Hepatocyte (in vitro differentiated cells): ENCODE data around the gene UBTD2. TPM values are rescaled to one million over a fixed set of nuclear protein-coding genes. Genes with fewer than 3 reads are reported as not detected.
"Not testable (repeated sequence)": the region's sequence is repeated elsewhere in the genome, so short reads cannot be mapped to it uniquely, and the experiment has no call there.

Experiments used
- DNase-seq: peaks from one replicate; pipeline ENCODE4 v3.0.0-alpha.2; 2016; ENCODE audit warnings: low spot score
- H2AFZ ChIP-seq: fragments of 200-600 bp; sonication (generic); 2 replicates; pipeline ENCODE4 v1.6.0; 2016; ENCODE audit warnings: antibody characterized with exemption, mild to moderate bottlenecking
- H3K27ac ChIP-seq: fragments of 200-600 bp; sonication (generic); 2 replicates; pipeline ENCODE4 v1.5.1; 2016; ENCODE audit warnings: mild to moderate bottlenecking
- H3K27me3 ChIP-seq: fragments of 200-600 bp; sonication (generic); 2 replicates; pipeline ENCODE4 v1.6.1; 2016
- H3K36me3 ChIP-seq: fragments of 200-600 bp; sonication (generic); replicated peaks from 2 replicates; pipeline ENCODE4 v1.5.1; 2016; ENCODE audit warnings: low read depth; ENCODE audit not compliant: insufficient read depth
- H3K4me1 ChIP-seq: fragments of 200-600 bp; sonication (generic); 2 replicates; pipeline ENCODE4 v1.5.1; 2016; ENCODE audit warnings: mild to moderate bottlenecking, moderate library complexity; ENCODE audit not compliant: insufficient read depth
- H3K4me2 ChIP-seq: fragments of 200-600 bp; sonication (generic); 2 replicates; pipeline ENCODE4 v1.6.0; 2016
- H3K4me3 ChIP-seq: fragments of 200-600 bp; sonication (generic); 2 replicates; pipeline ENCODE4 v1.5.1; 2016; ENCODE audit warnings: mild to moderate bottlenecking
- H3K79me2 ChIP-seq: fragments of 200-600 bp; sonication (generic); 2 replicates; pipeline ENCODE4 v1.6.0; 2017; ENCODE audit warnings: mild to moderate bottlenecking
- H3K9me2 ChIP-seq: fragments of 200-600 bp; sonication (generic); replicated peaks from 2 replicates; pipeline ENCODE4 v1.6.0; 2017; ENCODE audit warnings: mild to moderate bottlenecking; ENCODE audit not compliant: insufficient read depth
- H3K9me3 ChIP-seq: fragments of 200-600 bp; sonication (generic); 2 replicates; pipeline ENCODE4 v1.5.1; 2016; ENCODE audit warnings: low read depth, mild to moderate bottlenecking
- H4K20me1 ChIP-seq: fragments of 200-600 bp; sonication (generic); 2 replicates; pipeline ENCODE4 v1.6.0; 2016; ENCODE audit warnings: mild to moderate bottlenecking; ENCODE audit not compliant: insufficient read depth, poor library complexity, severe bottlenecking
- EZH2 ChIP-seq: fragments of 200-600 bp; sonication (generic); IDR thresholded peaks from 2 replicates; pipeline ENCODE4 v1.6.1; 2016; ENCODE audit warnings: antibody characterized with exemption, mild to moderate bottlenecking, borderline replicate concordance
- EZH2phosphoT487 ChIP-seq: fragments of 200-600 bp; sonication (generic); IDR thresholded peaks from one replicate; pipeline ENCODE4 v1.6.1; 2018; ENCODE audit warnings: antibody characterized with exemption, mild to moderate bottlenecking, low read depth, moderate library complexity; ENCODE audit not compliant: unreplicated experiment, severe bottlenecking
- WGBS: methylation state at CpG from one replicate; pipeline ENCODE4 v1.1.6; 2016; ENCODE audit warnings: low lambda C conversion rate; ENCODE audit errors: missing lambda C conversion rate; 5-methylcytosine and 5-hydroxymethylcytosine counted together
- polyA plus RNA-seq: library from polyadenylated mRNA; unstranded; fragments of >200 nt; fragmentation: Nextera tagmentation; extraction: Ambion mirVana; gene quantifications from 2 replicates; pipeline ENCODE4 v1.2.1, GENCODE V29; 2016
- total RNA-seq: library from RNA; depleted of rRNA; stranded (reverse); fragments of >200 nt; gene quantifications from 2 replicates; pipeline ENCODE4 v1.2.3, GENCODE V29; 2014
- TF ChIP-seq, protein P1 (sequence below): fragments of 200-600 bp; sonication (generic); IDR thresholded peaks from 2 replicates; pipeline ENCODE4 v1.5.1; 2016; ENCODE audit warnings: antibody characterized with exemption, mild to moderate bottlenecking; ENCODE audit not compliant: poor library complexity

UBTD2 gene
- total and polyA plus RNA-seq, 2 experiments from 2014 or later: 27.4 to 51.7 TPM

GRCh38 chr5:172293745-172294342 is 10.3 kb upstream of the UBTD2 start:
- Histone ChIP-seq H3K9me2 (no peaks in the 10 kb centered on the region), H3K27me3 (no peaks in the 10 kb centered on the region), H3K9me3 (no peaks in the 10 kb centered on the region), H3K4me2 (no peak overlapping the region), H3K4me3 (no peak overlapping the region), H4K20me1 (no peaks in the 10 kb centered on the region), H2AFZ (no peak overlapping the region), H3K27ac (no peak overlapping the region), H3K36me3 (no peaks in the 10 kb centered on the region), H3K79me2 (no peaks in the 10 kb centered on the region), H3K4me1 (peaks cover 6% of the 10 kb centered on the region)
- TF ChIP-seq EZH2phosphoT487: no peak
- no peak for TF ChIP-seq EZH2
- TF ChIP-seq, protein P1, sequence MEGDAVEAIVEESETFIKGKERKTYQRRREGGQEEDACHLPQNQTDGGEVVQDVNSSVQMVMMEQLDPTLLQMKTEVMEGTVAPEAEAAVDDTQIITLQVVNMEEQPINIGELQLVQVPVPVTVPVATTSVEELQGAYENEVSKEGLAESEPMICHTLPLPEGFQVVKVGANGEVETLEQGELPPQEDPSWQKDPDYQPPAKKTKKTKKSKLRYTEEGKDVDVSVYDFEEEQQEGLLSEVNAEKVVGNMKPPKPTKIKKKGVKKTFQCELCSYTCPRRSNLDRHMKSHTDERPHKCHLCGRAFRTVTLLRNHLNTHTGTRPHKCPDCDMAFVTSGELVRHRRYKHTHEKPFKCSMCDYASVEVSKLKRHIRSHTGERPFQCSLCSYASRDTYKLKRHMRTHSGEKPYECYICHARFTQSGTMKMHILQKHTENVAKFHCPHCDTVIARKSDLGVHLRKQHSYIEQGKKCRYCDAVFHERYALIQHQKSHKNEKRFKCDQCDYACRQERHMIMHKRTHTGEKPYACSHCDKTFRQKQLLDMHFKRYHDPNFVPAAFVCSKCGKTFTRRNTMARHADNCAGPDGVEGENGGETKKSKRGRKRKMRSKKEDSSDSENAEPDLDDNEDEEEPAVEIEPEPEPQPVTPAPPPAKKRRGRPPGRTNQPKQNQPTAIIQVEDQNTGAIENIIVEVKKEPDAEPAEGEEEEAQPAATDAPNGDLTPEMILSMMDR: no peak
- DNase-seq: no peak
- 77% methylated on average over 2 of the region's 2 CpGs for WGBS

DNA sequence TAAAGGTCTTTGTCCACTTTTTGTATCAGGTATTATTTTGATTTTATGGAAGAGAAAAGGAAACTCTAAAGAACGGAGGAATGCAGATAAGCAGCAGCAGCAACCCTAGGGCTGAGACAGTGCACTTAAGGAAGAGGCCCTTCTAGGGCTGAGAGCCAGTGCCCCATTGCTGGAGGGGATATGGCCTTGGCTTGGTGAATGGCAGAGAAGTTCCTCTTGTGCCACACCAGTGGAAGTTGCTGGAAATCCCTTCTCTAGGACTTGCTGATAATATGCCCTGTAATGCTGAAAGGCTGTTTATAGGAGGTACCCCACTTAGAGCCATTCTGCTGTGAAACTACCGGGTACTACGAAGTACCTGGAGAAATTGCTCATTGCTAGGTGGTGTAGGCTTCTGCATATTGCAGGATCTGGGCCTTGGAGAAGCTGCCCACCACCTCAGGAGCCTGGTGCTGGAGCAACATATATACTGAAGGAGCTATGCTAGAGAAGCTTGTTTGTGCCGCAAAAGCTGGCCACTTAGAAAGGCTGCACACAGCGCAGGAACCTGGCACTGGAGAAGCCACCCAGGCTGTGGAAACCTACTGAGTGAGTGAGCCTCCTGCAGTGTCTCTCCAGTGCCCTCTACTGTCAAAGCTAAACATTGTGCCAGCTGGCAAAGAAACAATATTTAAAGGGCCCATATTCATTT is 9.6 kb upstream of the UBTD2 start:
- Histone ChIP-seq H3K27me3 (no peaks in the 10 kb centered on the region), H3K4me1 (peaks cover 6% of the 10 kb centered on the region), H3K79me2 (no peaks in the 10 kb centered on the region), H3K36me3 (no peaks in the 10 kb centered on the region), H3K4me2 (peak overlapping the region; percentile 25), H3K9me3 (no peaks in the 10 kb centered on the region), H3K27ac (no peak overlapping the region), H2AFZ (no peak overlapping the region), H3K9me2 (no peaks in the 10 kb centered on the region), H3K4me3 (no peak overlapping the region), H4K20me1 (no peaks in the 10 kb centered on the region)
- TF ChIP-seq EZH2phosphoT487: no peak
- TF ChIP-seq, protein P1: peak; percentile 84
- WGBS: 64% methylated on average over 5 of the region's 5 CpGs
- DNase-seq: peak; percentile 86

DNA sequence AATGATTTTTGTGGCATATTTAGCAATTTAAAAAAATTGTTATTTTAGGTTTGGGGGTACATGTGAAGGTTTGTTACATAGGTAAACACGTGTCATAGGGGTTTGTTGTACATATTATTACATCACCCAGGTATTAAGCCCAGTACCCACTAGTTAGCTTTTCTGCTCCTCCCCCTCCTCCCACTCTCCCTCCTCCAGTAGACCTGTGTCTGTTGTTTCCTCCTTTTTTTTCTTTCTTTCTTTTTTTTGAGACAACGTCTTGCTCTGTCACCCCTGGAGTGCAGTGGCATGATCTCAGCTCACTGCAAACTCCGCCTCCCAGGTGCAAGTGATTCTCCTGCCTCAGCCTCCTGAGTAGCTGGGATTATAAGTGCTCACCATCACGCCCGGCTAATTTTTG is 8.3 kb upstream of the UBTD2 start:
- H3K27me3 ChIP-seq, H3K9me2 ChIP-seq, H3K9me3 ChIP-seq, H3K4me3 ChIP-seq, H3K4me2 ChIP-seq, DNase-seq, H3K4me1 ChIP-seq, H3K36me3 ChIP-seq, H3K79me2 ChIP-seq, H3K27ac ChIP-seq, H4K20me1 ChIP-seq, H2AFZ ChIP-seq: not testable (repeated sequence)
- 77% methylated on average over 5 of the region's 5 CpGs for WGBS

DNA sequence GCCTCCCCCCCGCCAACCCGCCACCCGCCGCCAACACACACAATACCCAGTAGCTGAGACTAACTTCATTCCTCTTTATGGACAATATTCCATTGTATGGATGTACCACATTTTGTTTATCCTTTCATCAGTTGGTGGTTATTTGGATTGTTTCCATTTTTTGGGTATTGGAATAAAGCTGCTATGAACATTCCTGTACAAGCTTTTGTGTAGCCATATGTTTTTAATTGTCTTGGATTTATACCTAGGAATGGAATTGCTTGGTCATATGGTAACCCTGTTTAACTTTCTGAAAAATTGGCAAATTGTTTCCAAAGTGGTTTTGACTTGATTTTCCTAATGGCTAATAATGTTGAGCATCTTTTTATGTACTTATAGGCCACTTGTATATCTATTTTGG is 4.9 kb upstream of the UBTD2 start:
- H3K4me1 ChIP-seq: peaks cover 12% of the 10 kb centered on the region
- H3K27ac ChIP-seq: no peak overlapping the region
- no peaks in the 10 kb centered on the region for H3K9me3 ChIP-seq
- H3K4me2 ChIP-seq: no peak overlapping the region
- no peak overlapping the region for H3K4me3 ChIP-seq
- H3K36me3 ChIP-seq: no peaks in the 10 kb centered on the region
- no peak overlapping the region for H2AFZ ChIP-seq
- H3K27me3 ChIP-seq: no peaks in the 10 kb centered on the region
- TF ChIP-seq EZH2: no peak
- TF ChIP-seq, protein P1: no peak
- no peak for TF ChIP-seq EZH2phosphoT487
- DNase-seq: no peak
- H3K9me2 ChIP-seq: no peaks in the 10 kb centered on the region
- H3K79me2 ChIP-seq: no peaks in the 10 kb centered on the region
- no CpG with 5 or more reads among the region's 4 CpGs for WGBS
- H4K20me1 ChIP-seq: no peaks in the 10 kb centered on the region

GRCh38 chr5:172287140-172287539 is 3.6 kb upstream of the UBTD2 start:
- H3K4me1 ChIP-seq: not testable (repeated sequence)

More at GRCh38 chr5:172287140-172287539, 3.6 kb upstream of the UBTD2 start:
- peaks cover 12% of the 10 kb centered on the region for H3K79me2 ChIP-seq
- not testable (repeated sequence) for DNase-seq, H3K27me3 ChIP-seq, H3K36me3 ChIP-seq, H2AFZ ChIP-seq, H3K27ac ChIP-seq, H4K20me1 ChIP-seq, H3K4me2 ChIP-seq, H3K4me3 ChIP-seq, H3K9me3 ChIP-seq, H3K9me2 ChIP-seq
- 92% methylated on average over 2 of the region's 3 CpGs for WGBS
